GM12891 (cell line): ENCODE data around the gene PMS2.

Experiments
- SPI1 ChIP-seq: IDR thresholded peaks from 2 replicates; pipeline ENCODE4 v1.6.1; 2011; ENCODE audit warnings: low read depth, low read length, control low read depth
- TAF1 ChIP-seq: IDR thresholded peaks from 2 replicates; pipeline ENCODE4 v1.6.1; 2011; ENCODE audit warnings: low read depth, low read length, control low read depth

DNA sequence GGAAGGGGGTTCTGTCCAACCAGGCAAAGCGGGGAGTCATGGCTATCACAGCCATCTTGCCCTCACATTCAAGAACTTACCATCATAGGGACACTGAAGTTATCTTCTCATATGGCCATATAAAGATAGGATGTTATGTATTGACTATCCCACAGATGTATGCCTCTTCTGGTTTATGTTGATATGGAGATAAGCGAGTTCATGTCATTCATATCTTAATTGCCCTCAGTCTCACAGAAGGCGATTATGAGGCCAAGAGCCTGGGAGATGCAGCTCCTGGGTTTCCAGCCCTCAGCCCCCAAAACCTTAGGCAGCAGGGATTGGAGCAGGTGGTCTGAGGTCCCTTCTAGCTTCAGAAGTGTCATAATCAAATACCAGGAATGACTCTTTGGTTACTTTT, 13.9 kb upstream of the PMS2 start:
- TF ChIP-seq SPI1 (no peak), TAF1 (no peak)
